Activated CD4-positive, alpha-beta T cell treated with anti-CD3 and anti-CD28 coated beads, Interleukin-2, Interleukin-4, amounts not matched to agents 100 ng/mL and 50 ng/mL, durations not matched to agents 16 hours and 8 hours (primary cell): Measurements from ENCODE around the gene CAP2.
"Not testable (repeated sequence)": the region's sequence is repeated elsewhere in the genome, so short reads cannot be mapped to it uniquely, and the experiment has no call there.

Experiments used
- DNase-seq: peaks from one replicate; pipeline ENCODE4 v3.0.0-alpha.2; 2020; ENCODE audit warnings: low spot score

Gene CAP2

GRCh38 chr6:17501982-17502704, 108.7 kb downstream of the CAP2 start:
- DNase-seq: no peak

GRCh38 chr6:17503051-17503450, 109.7 kb downstream of the CAP2 start:
- no peak for DNase-seq

GRCh38 chr6:17504005-17504404, 110.6 kb downstream of the CAP2 start:
- no peak for DNase-seq

- peak; percentile 10 for DNase-seq
These were observed 111.7 kb downstream of the CAP2 start for GRCh38 chr6:17505062-17505476.

- no peak for DNase-seq
These were observed 112.4 kb downstream of the CAP2 start for GRCh38 chr6:17505767-17506280.

GRCh38 chr6:17506531-17506930, 113.1 kb downstream of the CAP2 start:
- DNase-seq: no peak

GRCh38 chr6:17506962-17507361, 113.6 kb downstream of the CAP2 start:
- DNase-seq: no peak

- DNase-seq: no peak
These were observed 117.7 kb downstream of the CAP2 start for GRCh38 chr6:17511084-17511483.

- no peak for DNase-seq
These were observed 118.2 kb downstream of the CAP2 start for GRCh38 chr6:17511580-17511979.

GRCh38 chr6:17519120-17519519, 125.7 kb downstream of the CAP2 start:
- DNase-seq: no peak

GRCh38 chr6:17525637-17526036, 132.2 kb downstream of the CAP2 start:
- no peak for DNase-seq

- DNase-seq: no peak
These were observed 133.7 kb downstream of the CAP2 start for GRCh38 chr6:17527076-17527475.

GRCh38 chr6:17530321-17530835, 137.0 kb downstream of the CAP2 start:
- no peak for DNase-seq

GRCh38 chr6:17536586-17536985, 143.2 kb downstream of the CAP2 start:
- peak; percentile 48 for DNase-seq

GRCh38 chr6:17542243-17542642, 148.8 kb downstream of the CAP2 start:
- DNase-seq: no peak

GRCh38 chr6:17545681-17546080, 152.3 kb downstream of the CAP2 start:
- DNase-seq: not testable (repeated sequence)

- DNase-seq: no peak
These were observed 158.1 kb downstream of the CAP2 start for GRCh38 chr6:17551383-17551958.

- DNase-seq: no peak
These were observed 159.5 kb downstream of the CAP2 start for GRCh38 chr6:17552861-17553260.

- no peak for DNase-seq
These were observed 162.6 kb downstream of the CAP2 start for GRCh38 chr6:17556014-17556413.

GRCh38 chr6:17562636-17563035, 169.2 kb downstream of the CAP2 start:
- no peak for DNase-seq

GRCh38 chr6:17565399-17565798, 172.0 kb downstream of the CAP2 start:
- no peak for DNase-seq

GRCh38 chr6:17574866-17575560, 181.6 kb downstream of the CAP2 start:
- no peak for DNase-seq

- DNase-seq: no peak
These were observed 183.7 kb downstream of the CAP2 start for GRCh38 chr6:17577059-17577458.
